ENCODE results near the gene PRKACB. TPM values are rescaled to one million over a fixed set of nuclear protein-coding genes. Genes with fewer than 3 reads are reported as not detected.

Gene PRKACB
- total and polyA plus RNA-seq, 2 experiments from 2014 or later, result 14.6 to 28.0 TPM

GRCh38 chr1:84117868-84118267, 26.2 kb upstream of the PRKACB start:
- Histone ChIP-seq H3F3A (replicated peaks; ENCODE audit: low read depth) (no peaks in the 10 kb centered on the region), H3K4me1 (ENCODE audit: insufficient read depth) (peaks cover 5% of the 10 kb centered on the region; the same call in 1 of the 2 replicates), H3K36me3 (ENCODE audit: insufficient read depth) (no peaks in the 10 kb centered on the region), H4K20me1 (replicated peaks; ENCODE audit: insufficient read depth) (no peaks in the 10 kb centered on the region), H3K4me2 (no peak overlapping the region), H3K27me3 (ENCODE audit: insufficient read depth) (no peaks in the 10 kb centered on the region), H3K9me2 (ENCODE audit: insufficient read depth) (no peaks in the 10 kb centered on the region), H3K4me3 (no peak overlapping the region), H3K79me2 (replicated peaks; ENCODE audit: insufficient read depth) (no peaks in the 10 kb centered on the region; the same call in 1 of the 2 replicates), H2AFZ (no peak overlapping the region), H3K27ac (ENCODE audit: low read depth) (no peak overlapping the region)
- Mint-ChIP-seq H3K36me3 (ENCODE audit: low read depth) (no peaks in the 10 kb centered on the region), H3K4me3 (no peak overlapping the region), H3K4me1 (peaks cover 17% of the 10 kb centered on the region; the same call in 2 of the 3 replicates), H3K27ac (peak overlapping the region; percentile 23), H3K27me3 (ENCODE audit: insufficient read depth, low read depth, poor library complexity) (no peaks in the 10 kb centered on the region), H3K9me3 (no peaks in the 10 kb centered on the region)
- DNase-seq (ENCODE audit: low spot score) (peak; percentile 14), ATAC-seq (no peak)
- TF ChIP-seq ZNF462 (CRISPR knock-in tag; IDR thresholded peaks at IDR 0.05), result no peak
- TF ChIP-seq REST (IDR thresholded peaks at IDR 0.05; ENCODE audit: unreplicated experiment), result no peak
- no peak for TF ChIP-seq ETS1 (IDR thresholded peaks at IDR 0.05)
- TF ChIP-seq ZNF114 (CRISPR knock-in tag; IDR thresholded peaks at IDR 0.05), result no peak
- no peak for TF ChIP-seq JUNB (IDR thresholded peaks at IDR 0.05; ENCODE audit: unreplicated experiment)
- no peak for TF ChIP-seq EZH2phosphoT487 (IDR thresholded peaks at IDR 0.05; ENCODE audit: unreplicated experiment)
- TF ChIP-seq EZH2 (IDR thresholded peaks at IDR 0.05; ENCODE audit: low read depth, unreplicated experiment), result no peak
- TF ChIP-seq NANOG (IDR thresholded peaks at IDR 0.05; ENCODE audit: borderline replicate concordance), result no peak
- TF ChIP-seq ZNF331 (CRISPR knock-in tag; IDR thresholded peaks at IDR 0.05; ENCODE audit: low read depth), result no peak
- TF ChIP-seq STAT1 (IDR thresholded peaks at IDR 0.05; ENCODE audit: unreplicated experiment), result no peak
- no peak for TF ChIP-seq CTCF (conservative IDR thresholded peaks at IDR 0.05; ENCODE audit: low read depth in 2 of 2)
- TF ChIP-seq POLR2AphosphoS5 (IDR thresholded peaks at IDR 0.05; ENCODE audit: low read depth), result no peak
- TF ChIP-seq CREB1 (CRISPR knock-in tag; IDR thresholded peaks at IDR 0.05; ENCODE audit: low read depth), result no peak

Data from GM23338 (cell line).